Stimulated activated CD8-positive, alpha-beta memory T cell treated with anti-CD3 and anti-CD28 coated beads, Interleukin-12 subunit alpha, Interleukin-12 subunit beta, amount 100 ng/mL, for 24 hours (primary cell): ENCODE data around the gene MTHFSD.

Experiments used
- DNase-seq: peaks from one replicate; pipeline ENCODE4 v3.0.0-alpha.2; 2020; ENCODE audit errors: extremely low read depth

The MTHFSD gene

GRCh38 chr16:86514481-86515376, 40.3 kb downstream of the MTHFSD start:
- DNase-seq = no peak

GRCh38 chr16:86513471-86514277, 41.4 kb downstream of the MTHFSD start:
- DNase-seq = no peak

- no peak for DNase-seq
Measured at GRCh38 chr16:86512860-86513470, 42.1 kb downstream of the MTHFSD start.

GRCh38 chr16:86512301-86512859, 42.7 kb downstream of the MTHFSD start:
- no peak for DNase-seq

GRCh38 chr16:86511317-86512161, 43.5 kb downstream of the MTHFSD start:
- DNase-seq = no peak

GRCh38 chr16:86510465-86511261, 44.4 kb downstream of the MTHFSD start, which contains the start of gene FOXF1:
FOXF1 (plus strand) TSS chr16:86510527; CDS start chr16:86510570, 43 bp downstream.
- no peak for DNase-seq

GRCh38 chr16:86509759-86510464, 45.1 kb downstream of the MTHFSD start:
- no peak for DNase-seq

- DNase-seq = no peak
Measured at GRCh38 chr16:86508947-86509758, 45.9 kb downstream of the MTHFSD start.

GRCh38 chr16:86508028-86508946, 46.7 kb downstream of the MTHFSD start:
- DNase-seq = no peak

GRCh38 chr16:86507173-86508027, 47.6 kb downstream of the MTHFSD start:
- no peak for DNase-seq

- DNase-seq = no peak
Measured at GRCh38 chr16:86505899-86506864, 48.9 kb downstream of the MTHFSD start.

- DNase-seq = no peak
Measured at GRCh38 chr16:86505185-86505898, 49.7 kb downstream of the MTHFSD start.

- DNase-seq = no peak
Measured at GRCh38 chr16:86504315-86505184, 50.5 kb downstream of the MTHFSD start.

GRCh38 chr16:86503830-86504229, 51.2 kb downstream of the MTHFSD start:
- no peak for DNase-seq
